ENCODE measurements around the gene PRR20A. TPM values are rescaled to one million over a fixed set of nuclear protein-coding genes. Genes with fewer than 3 reads are reported as not detected.
"Not testable (repeated sequence)": the region's sequence is repeated elsewhere in the genome, so short reads cannot be mapped to it uniquely, and the experiment has no call there.

The PRR20A gene
- total RNA-seq: not detected

GRCh38 chr13:57140235-57140968 is at the start of gene PRR20A:
Gene PRR20A (plus strand): TSS chr13:57140918. CDS start chr13:57141305, 387 bp downstream.
- intact Hi-C loops (cut with DNase I); H3K4me1 ChIP-seq (replicated peaks); DNase-seq (ENCODE audit: low spot score); H3K27me3 ChIP-seq (replicated peaks; ENCODE audit: insufficient read depth); H3K4me3 ChIP-seq; H3K36me3 ChIP-seq; H3K9me3 ChIP-seq; H3K27ac ChIP-seq: not testable (repeated sequence)
- WGBS: 94% methylated on average over 12 of the region's 34 CpGs

GRCh38 chr13:57114945-57115344 is 25.8 kb upstream of the PRR20A start:
- TF ChIP-seq POLR2AphosphoS5 (IDR thresholded peaks at IDR 0.05): no peak
- TF ChIP-seq POLR2A (IDR thresholded peaks at IDR 0.05): no peak
- no peak for TF ChIP-seq CTCF (IDR thresholded peaks at IDR 0.05)
- intact Hi-C loops (cut with DNase I): no loop called here
- no peak for DNase-seq (ENCODE audit: low spot score)
- Histone ChIP-seq H3K27me3 (replicated peaks; ENCODE audit: insufficient read depth) (no peaks in the 10 kb centered on the region), H3K4me1 (replicated peaks) (no peaks in the 10 kb centered on the region), H3K36me3 (no peaks in the 10 kb centered on the region), H3K9me3 (no peaks in the 10 kb centered on the region), H3K4me3 (no peak overlapping the region), H3K27ac (no peak overlapping the region)
- 91% methylated on average over 4 of the region's 4 CpGs for WGBS

- Histone ChIP-seq H3K27ac (no peak overlapping the region), H3K36me3 (no peaks in the 10 kb centered on the region), H3K9me3 (no peaks in the 10 kb centered on the region), H3K4me3 (no peak overlapping the region), H3K4me1 (replicated peaks) (no peaks in the 10 kb centered on the region), H3K27me3 (replicated peaks; ENCODE audit: insufficient read depth) (no peaks in the 10 kb centered on the region)
- intact Hi-C loops (cut with DNase I): no loop called here
- TF ChIP-seq POLR2AphosphoS5 (IDR thresholded peaks at IDR 0.05): no peak
- no peak for TF ChIP-seq CTCF (IDR thresholded peaks at IDR 0.05)
- no peak for TF ChIP-seq POLR2A (IDR thresholded peaks at IDR 0.05)
- 35% methylated on average over 1 of the region's 1 CpG for WGBS
- no peak for DNase-seq (ENCODE audit: low spot score)
These were observed 17.0 kb upstream of the PRR20A start for GRCh38 chr13:57123681-57124080.

- TF ChIP-seq POLR2AphosphoS5 (IDR thresholded peaks at IDR 0.05) (no peak), POLR2A (IDR thresholded peaks at IDR 0.05) (no peak), CTCF (IDR thresholded peaks at IDR 0.05) (no peak)
- no peak for DNase-seq (ENCODE audit: low spot score)
- Histone ChIP-seq H3K27me3 (replicated peaks; ENCODE audit: insufficient read depth) (no peaks in the 10 kb centered on the region), H3K9me3 (no peaks in the 10 kb centered on the region), H3K4me1 (replicated peaks) (no peaks in the 10 kb centered on the region), H3K27ac (no peak overlapping the region), H3K36me3 (no peaks in the 10 kb centered on the region), H3K4me3 (no peak overlapping the region)
- intact Hi-C loops (cut with DNase I): no loop called here
- 92% methylated on average over 6 of the region's 6 CpGs for WGBS
These were observed 11.8 kb upstream of the PRR20A start for GRCh38 chr13:57128909-57129308.

- Histone ChIP-seq H3K27ac (no peak overlapping the region), H3K4me3 (no peak overlapping the region), H3K36me3 (no peaks in the 10 kb centered on the region), H3K9me3 (no peaks in the 10 kb centered on the region), H3K27me3 (replicated peaks; ENCODE audit: insufficient read depth) (no peaks in the 10 kb centered on the region), H3K4me1 (replicated peaks) (no peaks in the 10 kb centered on the region)
- TF ChIP-seq POLR2AphosphoS5 (IDR thresholded peaks at IDR 0.05) (no peak), CTCF (IDR thresholded peaks at IDR 0.05) (no peak), POLR2A (IDR thresholded peaks at IDR 0.05) (no peak)
- DNase-seq (ENCODE audit: low spot score): no peak
- intact Hi-C loops (cut with DNase I): no loop called here
- WGBS: 52% methylated on average over 2 of the region's 2 CpGs
These were observed 4.6 kb upstream of the PRR20A start for GRCh38 chr13:57136093-57136492.
